WI38 (cell line): Measurements from ENCODE around the gene RBBP4.
"Not testable (repeated sequence)": the region's sequence is repeated elsewhere in the genome, so short reads cannot be mapped to it uniquely, and the experiment has no call there.

Experiments used
- H3K4me3 ChIP-seq: 2 replicates; pipeline ENCODE4 v1.5.1; 2011; ENCODE audit warnings: low read depth, mild to moderate bottlenecking, control low read depth, low read length
- TF ChIP-seq, protein P1 (sequence below): IDR thresholded peaks from 2 replicates; pipeline ENCODE4 v1.5.1; 2012; ENCODE audit warnings: low read depth, mild to moderate bottlenecking, control low read depth, low read length

RBBP4 gene

DNA sequence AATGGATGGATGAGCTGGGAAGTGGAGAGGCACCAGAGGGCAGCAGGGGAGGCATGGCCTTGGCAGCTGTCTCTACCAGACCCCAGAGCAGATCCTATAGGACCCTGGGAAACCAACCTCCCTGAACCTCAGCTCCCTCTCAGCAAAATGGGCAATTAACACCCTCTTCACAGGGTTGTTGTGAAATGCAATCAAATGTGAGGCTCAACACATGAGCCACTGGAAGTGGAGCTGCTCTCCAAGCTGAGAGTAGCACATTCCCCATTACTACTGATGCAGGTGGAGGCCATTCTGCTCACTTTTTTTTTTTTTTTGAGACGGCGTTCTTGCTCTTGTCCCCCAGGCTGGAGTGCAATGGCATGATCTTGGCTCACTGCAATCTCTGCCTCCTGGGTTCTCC lies 58.1 kb downstream of the RBBP4 start:
- TF ChIP-seq, protein P1, sequence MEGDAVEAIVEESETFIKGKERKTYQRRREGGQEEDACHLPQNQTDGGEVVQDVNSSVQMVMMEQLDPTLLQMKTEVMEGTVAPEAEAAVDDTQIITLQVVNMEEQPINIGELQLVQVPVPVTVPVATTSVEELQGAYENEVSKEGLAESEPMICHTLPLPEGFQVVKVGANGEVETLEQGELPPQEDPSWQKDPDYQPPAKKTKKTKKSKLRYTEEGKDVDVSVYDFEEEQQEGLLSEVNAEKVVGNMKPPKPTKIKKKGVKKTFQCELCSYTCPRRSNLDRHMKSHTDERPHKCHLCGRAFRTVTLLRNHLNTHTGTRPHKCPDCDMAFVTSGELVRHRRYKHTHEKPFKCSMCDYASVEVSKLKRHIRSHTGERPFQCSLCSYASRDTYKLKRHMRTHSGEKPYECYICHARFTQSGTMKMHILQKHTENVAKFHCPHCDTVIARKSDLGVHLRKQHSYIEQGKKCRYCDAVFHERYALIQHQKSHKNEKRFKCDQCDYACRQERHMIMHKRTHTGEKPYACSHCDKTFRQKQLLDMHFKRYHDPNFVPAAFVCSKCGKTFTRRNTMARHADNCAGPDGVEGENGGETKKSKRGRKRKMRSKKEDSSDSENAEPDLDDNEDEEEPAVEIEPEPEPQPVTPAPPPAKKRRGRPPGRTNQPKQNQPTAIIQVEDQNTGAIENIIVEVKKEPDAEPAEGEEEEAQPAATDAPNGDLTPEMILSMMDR: no peak
- no peak overlapping the region for H3K4me3 ChIP-seq

DNA sequence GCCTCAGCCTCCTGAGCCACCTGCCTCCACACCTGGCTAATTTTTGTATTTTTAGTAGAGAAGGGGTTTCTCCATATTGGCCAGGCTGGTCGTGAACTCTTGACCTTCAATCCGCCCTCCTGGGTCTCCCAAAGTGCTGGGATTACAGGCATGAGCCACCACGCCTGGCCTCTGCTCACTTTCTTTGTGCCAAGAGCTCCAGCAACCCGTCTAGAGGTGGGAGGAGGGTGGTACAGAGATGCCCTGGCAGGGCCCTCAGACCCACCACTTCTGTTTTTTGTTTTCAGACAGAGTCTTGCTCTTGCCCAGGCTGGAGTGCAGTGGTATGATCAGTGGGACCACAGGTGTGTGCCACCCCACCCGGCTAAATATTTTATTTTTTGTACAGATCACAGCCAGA lies 58.5 kb downstream of the RBBP4 start:
- no peak overlapping the region for H3K4me3 ChIP-seq
- TF ChIP-seq, protein P1: no peak

GRCh38 chr1:32711221-32711620 lies 60.2 kb downstream of the RBBP4 start:
- not testable (repeated sequence) for H3K4me3 ChIP-seq

DNA sequence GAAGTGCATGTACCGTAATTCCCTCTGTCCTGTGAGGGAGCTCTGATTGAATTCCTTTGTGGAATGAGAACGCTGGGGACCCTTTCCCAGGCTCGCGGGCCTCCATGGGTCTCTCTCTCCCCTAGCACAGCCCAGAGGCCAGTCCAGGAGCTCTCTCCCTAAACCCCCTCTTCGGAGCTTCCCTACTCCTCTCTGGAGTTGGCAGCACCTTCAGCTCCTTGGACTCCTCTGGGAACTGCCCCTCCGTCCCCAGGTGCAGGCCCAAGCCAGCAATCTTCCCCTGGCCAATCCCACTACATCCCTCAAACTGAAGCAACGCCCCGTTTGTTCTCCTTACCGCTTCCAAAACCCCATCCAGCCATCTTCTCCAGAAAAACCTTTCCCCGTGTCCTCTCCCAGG lies 62.1 kb downstream of the RBBP4 start:
- no peak overlapping the region for H3K4me3 ChIP-seq
- TF ChIP-seq, protein P1: no peak

GRCh38 chr1:32714277-32714676 lies 63.3 kb downstream of the RBBP4 start:
- H3K4me3 ChIP-seq: no peak overlapping the region
- TF ChIP-seq, protein P1: no peak

GRCh38 chr1:32715901-32716311 lies 64.9 kb downstream of the RBBP4 start:
- no peak overlapping the region for H3K4me3 ChIP-seq
- TF ChIP-seq, protein P1: no peak

GRCh38 chr1:32716312-32717148 lies 65.5 kb downstream of the RBBP4 start:
- TF ChIP-seq, protein P1: no peak
- H3K4me3 ChIP-seq: no peak overlapping the region

- H3K4me3 ChIP-seq: no peak overlapping the region
- TF ChIP-seq, protein P1: no peak
Measured at GRCh38 chr1:32717503-32717902, 66.5 kb downstream of the RBBP4 start.
